ENCODE measurements around the gene MAN1C1.

The MAN1C1 gene

DNA sequence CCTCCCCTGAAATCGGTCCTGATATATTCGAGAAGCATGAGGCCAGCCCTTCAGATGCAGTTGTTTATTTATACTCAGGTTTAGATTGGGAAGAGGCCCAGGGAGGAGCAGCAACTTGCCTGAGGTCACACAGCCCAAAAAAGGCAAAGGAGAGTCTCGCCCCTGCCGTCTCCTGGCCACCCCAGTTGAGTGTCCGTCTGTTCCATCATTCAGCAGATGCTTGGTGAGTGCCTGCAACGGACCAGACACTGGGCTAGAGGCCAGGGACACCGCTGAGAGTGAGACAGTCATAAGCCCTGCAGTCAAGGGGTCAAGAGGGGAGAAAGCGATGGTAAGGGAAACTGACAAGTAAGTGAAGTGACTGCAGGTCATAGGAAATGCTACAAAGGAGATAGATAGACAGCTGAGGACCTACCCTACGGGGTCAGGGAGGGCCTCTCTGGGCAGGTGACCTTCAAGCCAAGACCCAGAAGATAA lies 168.0 kb downstream of the MAN1C1 start:
- no peak for TF ChIP-seq FOXM1 (IDR thresholded peaks at IDR 0.05; ENCODE audit: borderline replicate concordance, low read depth)
- TF ChIP-seq, protein P1, sequence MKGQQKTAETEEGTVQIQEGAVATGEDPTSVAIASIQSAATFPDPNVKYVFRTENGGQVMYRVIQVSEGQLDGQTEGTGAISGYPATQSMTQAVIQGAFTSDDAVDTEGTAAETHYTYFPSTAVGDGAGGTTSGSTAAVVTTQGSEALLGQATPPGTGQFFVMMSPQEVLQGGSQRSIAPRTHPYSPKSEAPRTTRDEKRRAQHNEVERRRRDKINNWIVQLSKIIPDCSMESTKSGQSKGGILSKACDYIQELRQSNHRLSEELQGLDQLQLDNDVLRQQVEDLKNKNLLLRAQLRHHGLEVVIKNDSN (IDR thresholded peaks at IDR 0.05) = no peak
- no peak for TF ChIP-seq CREB1 (IDR thresholded peaks at IDR 0.05; ENCODE audit: low read depth)
- no peak for TF ChIP-seq TEAD4 (IDR thresholded peaks at IDR 0.05)
- TF ChIP-seq EGR1 (IDR thresholded peaks at IDR 0.05) = no peak
- no peak for TF ChIP-seq YY1 (IDR thresholded peaks at IDR 0.05; ENCODE audit: low read depth)
- TF ChIP-seq, protein P2, sequence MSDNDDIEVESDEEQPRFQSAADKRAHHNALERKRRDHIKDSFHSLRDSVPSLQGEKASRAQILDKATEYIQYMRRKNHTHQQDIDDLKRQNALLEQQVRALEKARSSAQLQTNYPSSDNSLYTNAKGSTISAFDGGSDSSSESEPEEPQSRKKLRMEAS (IDR thresholded peaks at IDR 0.05) = no peak
- no peak for TF ChIP-seq ZBTB7A (IDR thresholded peaks at IDR 0.05; ENCODE audit: low read depth)
- no peak for TF ChIP-seq TCF12 (IDR thresholded peaks at IDR 0.05; ENCODE audit: low read depth)
- TF ChIP-seq NFIC (IDR thresholded peaks at IDR 0.05) = no peak
- no peak for TF ChIP-seq TAF1 (IDR thresholded peaks at IDR 0.05; ENCODE audit: low read depth)
- no peak for TF ChIP-seq EP300 (IDR thresholded peaks at IDR 0.05; ENCODE audit: borderline replicate concordance)
- no peak for TF ChIP-seq RAD21 (IDR thresholded peaks at IDR 0.05; ENCODE audit: low read depth)
- TF ChIP-seq, protein P3, sequence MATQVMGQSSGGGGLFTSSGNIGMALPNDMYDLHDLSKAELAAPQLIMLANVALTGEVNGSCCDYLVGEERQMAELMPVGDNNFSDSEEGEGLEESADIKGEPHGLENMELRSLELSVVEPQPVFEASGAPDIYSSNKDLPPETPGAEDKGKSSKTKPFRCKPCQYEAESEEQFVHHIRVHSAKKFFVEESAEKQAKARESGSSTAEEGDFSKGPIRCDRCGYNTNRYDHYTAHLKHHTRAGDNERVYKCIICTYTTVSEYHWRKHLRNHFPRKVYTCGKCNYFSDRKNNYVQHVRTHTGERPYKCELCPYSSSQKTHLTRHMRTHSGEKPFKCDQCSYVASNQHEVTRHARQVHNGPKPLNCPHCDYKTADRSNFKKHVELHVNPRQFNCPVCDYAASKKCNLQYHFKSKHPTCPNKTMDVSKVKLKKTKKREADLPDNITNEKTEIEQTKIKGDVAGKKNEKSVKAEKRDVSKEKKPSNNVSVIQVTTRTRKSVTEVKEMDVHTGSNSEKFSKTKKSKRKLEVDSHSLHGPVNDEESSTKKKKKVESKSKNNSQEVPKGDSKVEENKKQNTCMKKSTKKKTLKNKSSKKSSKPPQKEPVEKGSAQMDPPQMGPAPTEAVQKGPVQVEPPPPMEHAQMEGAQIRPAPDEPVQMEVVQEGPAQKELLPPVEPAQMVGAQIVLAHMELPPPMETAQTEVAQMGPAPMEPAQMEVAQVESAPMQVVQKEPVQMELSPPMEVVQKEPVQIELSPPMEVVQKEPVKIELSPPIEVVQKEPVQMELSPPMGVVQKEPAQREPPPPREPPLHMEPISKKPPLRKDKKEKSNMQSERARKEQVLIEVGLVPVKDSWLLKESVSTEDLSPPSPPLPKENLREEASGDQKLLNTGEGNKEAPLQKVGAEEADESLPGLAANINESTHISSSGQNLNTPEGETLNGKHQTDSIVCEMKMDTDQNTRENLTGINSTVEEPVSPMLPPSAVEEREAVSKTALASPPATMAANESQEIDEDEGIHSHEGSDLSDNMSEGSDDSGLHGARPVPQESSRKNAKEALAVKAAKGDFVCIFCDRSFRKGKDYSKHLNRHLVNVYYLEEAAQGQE (IDR thresholded peaks at IDR 0.05; ENCODE audit: low read depth) = no peak
- no peak for TF ChIP-seq CEBPB (IDR thresholded peaks at IDR 0.05)

DNA sequence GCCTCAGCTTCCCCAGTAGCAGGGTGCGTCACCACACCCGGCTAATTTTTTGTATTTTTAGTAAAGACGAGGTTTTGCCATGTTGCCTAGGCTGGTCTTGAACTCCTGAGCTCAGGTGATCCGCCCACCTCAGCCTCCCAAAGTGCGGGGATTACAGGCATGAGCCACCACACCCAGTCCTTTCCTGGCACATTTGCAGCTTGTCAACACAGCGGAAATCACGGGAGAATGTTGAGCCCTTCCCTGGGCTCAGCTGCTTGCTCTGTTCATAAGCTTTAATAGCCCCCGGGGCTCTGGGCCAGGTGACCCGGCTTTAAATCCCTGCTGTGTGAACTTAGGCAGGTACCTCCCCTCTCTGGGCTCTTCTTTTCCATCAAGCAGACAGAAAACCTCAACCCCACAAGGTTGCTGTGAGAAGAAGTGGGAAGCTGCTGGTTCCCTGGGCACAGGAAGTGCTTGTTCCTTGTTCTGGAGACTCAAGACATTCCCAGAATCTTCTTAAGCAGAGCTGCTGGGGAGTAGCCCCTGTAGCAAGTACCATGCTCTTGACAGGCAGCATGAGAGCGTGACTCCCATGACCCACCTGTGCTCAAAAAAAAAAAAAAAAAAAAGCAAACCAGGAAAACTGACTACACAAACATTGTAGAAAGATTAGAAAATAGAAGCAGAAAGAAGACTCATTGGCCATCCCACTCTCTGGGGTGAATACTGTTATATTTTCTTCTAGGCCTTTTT lies 168.9 kb downstream of the MAN1C1 start:
- TF ChIP-seq TAF1 (IDR thresholded peaks at IDR 0.05; ENCODE audit: low read depth) (no peak), EP300 (IDR thresholded peaks at IDR 0.05; ENCODE audit: borderline replicate concordance) (no peak), FOXM1 (IDR thresholded peaks at IDR 0.05; ENCODE audit: borderline replicate concordance, low read depth) (no peak), YY1 (IDR thresholded peaks at IDR 0.05; ENCODE audit: low read depth) (no peak), RAD21 (IDR thresholded peaks at IDR 0.05; ENCODE audit: low read depth) (no peak), CEBPB (IDR thresholded peaks at IDR 0.05) (no peak), ZBTB7A (IDR thresholded peaks at IDR 0.05; ENCODE audit: low read depth) (no peak), TCF12 (IDR thresholded peaks at IDR 0.05; ENCODE audit: low read depth) (no peak), NFIC (IDR thresholded peaks at IDR 0.05) (no peak), CREB1 (IDR thresholded peaks at IDR 0.05; ENCODE audit: low read depth) (no peak), TEAD4 (IDR thresholded peaks at IDR 0.05) (no peak)
- TF ChIP-seq, protein P2 (IDR thresholded peaks at IDR 0.05) = no peak

DNA sequence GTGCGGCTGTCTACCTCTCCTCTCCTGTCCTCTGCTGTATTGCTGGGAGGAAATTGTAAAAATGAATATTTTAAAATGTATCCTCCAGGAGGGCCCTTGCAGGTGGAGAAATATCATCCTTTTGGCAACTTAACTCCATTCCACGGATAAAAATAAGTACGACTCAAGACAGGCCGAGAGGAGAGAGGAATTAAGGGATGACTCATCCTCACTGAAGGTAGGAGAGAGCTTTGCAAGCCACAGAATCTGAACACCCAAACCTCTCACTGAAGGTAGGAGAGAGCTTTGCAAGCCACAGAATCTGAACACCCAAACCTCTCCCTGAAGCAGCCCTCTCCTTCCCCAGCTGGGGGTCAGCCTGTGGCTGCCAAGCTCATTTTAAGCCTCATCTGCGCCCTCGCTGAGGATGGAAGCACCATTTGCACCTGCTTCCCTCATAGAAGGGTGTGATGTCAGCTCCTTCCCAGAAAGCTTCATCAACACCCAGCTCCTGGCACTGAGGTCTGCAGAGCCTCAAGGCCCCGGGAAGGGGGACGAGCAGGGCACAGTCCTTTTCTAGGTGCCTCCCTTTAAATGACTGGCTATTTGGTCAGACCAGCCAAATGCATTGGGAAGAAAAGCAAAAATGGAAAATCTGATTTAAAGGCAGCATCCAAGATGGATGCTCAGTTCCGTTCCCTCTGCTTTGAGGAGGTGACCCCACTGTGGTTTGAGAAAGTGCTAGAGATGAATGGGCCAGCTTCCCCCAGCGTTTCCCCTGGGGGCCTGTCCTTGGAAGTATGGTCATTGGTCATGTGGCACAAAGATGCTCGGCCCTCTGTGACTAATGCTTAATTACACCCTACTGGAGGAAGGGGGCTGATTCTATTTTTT lies 170.5 kb downstream of the MAN1C1 start:
- no peak for TF ChIP-seq FOXM1 (IDR thresholded peaks at IDR 0.05; ENCODE audit: borderline replicate concordance, low read depth)

DNA sequence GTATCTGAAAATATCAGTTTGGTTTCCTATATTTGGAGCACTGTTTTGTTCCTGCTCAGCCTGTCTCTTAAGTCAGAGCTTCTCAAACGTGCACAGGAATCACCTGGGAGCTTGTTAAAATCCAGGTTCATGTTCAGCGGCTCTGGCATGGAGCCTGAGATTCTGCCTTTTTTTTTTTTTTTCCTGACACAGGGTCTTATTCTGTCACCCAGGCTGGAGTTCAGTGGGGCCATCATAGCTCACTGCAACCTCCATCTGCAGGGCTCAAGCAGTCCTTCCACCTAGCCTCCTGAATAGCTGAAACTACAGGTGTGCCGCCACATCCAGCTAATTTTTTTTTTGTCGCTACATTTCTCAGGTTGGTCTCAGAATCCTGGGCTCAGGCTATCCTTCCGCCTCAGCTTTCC lies 171.2 kb downstream of the MAN1C1 start:
- TF ChIP-seq CEBPB (IDR thresholded peaks at IDR 0.05) (no peak), TEAD4 (IDR thresholded peaks at IDR 0.05) (no peak), FOXM1 (IDR thresholded peaks at IDR 0.05; ENCODE audit: borderline replicate concordance, low read depth) (no peak)
- TF ChIP-seq, protein P2 (IDR thresholded peaks at IDR 0.05) = no peak

DNA sequence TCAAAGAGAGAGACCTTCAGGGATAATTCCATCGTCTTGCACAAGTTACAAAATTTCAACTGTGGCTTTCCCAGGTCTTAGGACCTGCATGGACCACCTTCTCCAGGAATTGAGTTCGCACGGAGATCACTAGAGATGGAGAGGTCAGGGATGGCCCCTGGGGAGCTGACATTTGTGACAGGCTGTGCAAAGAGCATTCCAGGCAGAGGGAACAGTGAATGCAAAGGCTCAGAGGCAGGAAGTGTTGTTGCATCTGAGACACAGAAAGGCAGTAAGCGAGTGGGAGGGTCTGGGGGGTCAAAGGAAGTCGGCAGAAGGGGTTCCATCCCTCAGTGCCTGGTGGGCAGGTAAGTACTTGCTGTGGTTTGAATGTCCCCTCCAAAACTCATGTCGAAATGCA lies 173.9 kb downstream of the MAN1C1 start:
- TF ChIP-seq EGR1 (IDR thresholded peaks at IDR 0.05) (no peak), TAF1 (IDR thresholded peaks at IDR 0.05; ENCODE audit: low read depth) (no peak), YY1 (IDR thresholded peaks at IDR 0.05; ENCODE audit: low read depth) (no peak), NFIC (IDR thresholded peaks at IDR 0.05) (no peak), TCF12 (IDR thresholded peaks at IDR 0.05; ENCODE audit: low read depth) (no peak), RAD21 (IDR thresholded peaks at IDR 0.05; ENCODE audit: low read depth) (no peak), TEAD4 (IDR thresholded peaks at IDR 0.05) (no peak), ZBTB7A (IDR thresholded peaks at IDR 0.05; ENCODE audit: low read depth) (no peak), FOXM1 (IDR thresholded peaks at IDR 0.05; ENCODE audit: borderline replicate concordance, low read depth) (no peak), CREB1 (IDR thresholded peaks at IDR 0.05; ENCODE audit: low read depth) (no peak), EP300 (IDR thresholded peaks at IDR 0.05; ENCODE audit: borderline replicate concordance) (no peak), CEBPB (IDR thresholded peaks at IDR 0.05) (no peak)
- TF ChIP-seq, protein P1 (IDR thresholded peaks at IDR 0.05) = no peak
- TF ChIP-seq, protein P2 (IDR thresholded peaks at IDR 0.05) = no peak
- TF ChIP-seq, protein P3 (IDR thresholded peaks at IDR 0.05; ENCODE audit: low read depth) = no peak
